ENCODE data around the gene PLXNA2. TPM values are rescaled to one million over a fixed set of nuclear protein-coding genes. Genes with fewer than 3 reads are reported as not detected.

Gene PLXNA2
- total and polyA plus RNA-seq, 2 donors (not counting 1 experiment from before 2014, with no cell fraction given), result 0.31 to 1.2 TPM

DNA sequence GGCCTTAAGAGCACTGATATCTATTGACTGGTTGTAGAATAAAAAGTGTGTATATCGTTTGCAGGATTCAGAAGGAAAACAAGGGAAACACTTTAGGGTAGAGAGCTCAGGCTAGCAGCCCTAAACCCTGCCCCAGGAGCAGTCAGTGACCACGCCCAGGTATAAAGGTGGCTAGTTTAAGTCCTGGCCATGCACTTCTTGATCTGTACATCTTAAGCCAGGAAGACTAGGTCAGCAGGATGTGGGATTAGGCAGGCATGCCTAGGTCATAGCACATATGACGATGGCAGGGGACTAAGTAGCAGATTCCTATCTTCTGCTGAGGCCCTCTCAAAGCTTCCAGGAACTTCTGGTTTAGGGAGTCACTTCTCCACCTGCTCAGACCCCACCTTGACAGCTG, 175.3 kb downstream of the PLXNA2 start:
- no peak overlapping the region for H2AFZ ChIP-seq (ENCODE audit: insufficient read depth, low read depth, low read length, poor library complexity, severe bottlenecking)
- H3K27me3 Mint-ChIP-seq, result peaks cover 5% of the 10 kb centered on the region
- no peak overlapping the region for H3K4me3 ChIP-seq (ENCODE audit: control extremely low read depth in 1 of 5, extremely low read depth in 1 of 5, insufficient read depth in 1 of 5, low read depth in 2 of 5, low read length in 4 of 5)
- H3K9me3 Mint-ChIP-seq (ENCODE audit: insufficient read depth), result no peaks in the 10 kb centered on the region
- no peaks in the 10 kb centered on the region for H3K27me3 ChIP-seq (replicated peaks in 1 of 4; ENCODE audit: control extremely low read depth in 1 of 4, control insufficient read depth in 3 of 4, insufficient read depth in 4 of 4, low read length in 3 of 4)
- H3K9me3 ChIP-seq (ENCODE audit: control extremely low read depth in 1 of 3, control insufficient read depth in 2 of 3, insufficient read depth in 1 of 3, low read length in 2 of 3), result no peaks in the 10 kb centered on the region
- no peaks in the 10 kb centered on the region for H3K36me3 ChIP-seq (replicated peaks in 1 of 2; ENCODE audit: control extremely low read depth in 1 of 2, control insufficient read depth in 1 of 2, extremely low read depth in 1 of 2, insufficient read depth in 2 of 2, low read length in 1 of 2)
- ChIA-PET CTCF (no interaction called here), POLR2A (no interaction called here)
- H3K4me1 ChIP-seq (ENCODE audit: control insufficient read depth in 2 of 2, insufficient read depth in 2 of 2, low read length in 2 of 2), result no peaks in the 10 kb centered on the region
- H3K4me2 ChIP-seq (replicated peaks; ENCODE audit: low read depth, low read length, poor library complexity, severe bottlenecking), result no peak overlapping the region
- ATAC-seq (ENCODE audit: low read depth) (no peak), DNase-seq (no peak)
- H4K20me1 ChIP-seq (ENCODE audit: control insufficient read depth, insufficient read depth, low read length, poor library complexity, severe bottlenecking), result no peaks in the 10 kb centered on the region
- H3K27ac ChIP-seq (ENCODE audit: low read length in 2 of 2), result no peak overlapping the region
- TF ChIP-seq, protein P1, sequence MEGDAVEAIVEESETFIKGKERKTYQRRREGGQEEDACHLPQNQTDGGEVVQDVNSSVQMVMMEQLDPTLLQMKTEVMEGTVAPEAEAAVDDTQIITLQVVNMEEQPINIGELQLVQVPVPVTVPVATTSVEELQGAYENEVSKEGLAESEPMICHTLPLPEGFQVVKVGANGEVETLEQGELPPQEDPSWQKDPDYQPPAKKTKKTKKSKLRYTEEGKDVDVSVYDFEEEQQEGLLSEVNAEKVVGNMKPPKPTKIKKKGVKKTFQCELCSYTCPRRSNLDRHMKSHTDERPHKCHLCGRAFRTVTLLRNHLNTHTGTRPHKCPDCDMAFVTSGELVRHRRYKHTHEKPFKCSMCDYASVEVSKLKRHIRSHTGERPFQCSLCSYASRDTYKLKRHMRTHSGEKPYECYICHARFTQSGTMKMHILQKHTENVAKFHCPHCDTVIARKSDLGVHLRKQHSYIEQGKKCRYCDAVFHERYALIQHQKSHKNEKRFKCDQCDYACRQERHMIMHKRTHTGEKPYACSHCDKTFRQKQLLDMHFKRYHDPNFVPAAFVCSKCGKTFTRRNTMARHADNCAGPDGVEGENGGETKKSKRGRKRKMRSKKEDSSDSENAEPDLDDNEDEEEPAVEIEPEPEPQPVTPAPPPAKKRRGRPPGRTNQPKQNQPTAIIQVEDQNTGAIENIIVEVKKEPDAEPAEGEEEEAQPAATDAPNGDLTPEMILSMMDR (IDR thresholded peaks at IDR 0.05), result no peak
- no peak for TF ChIP-seq EZH2 (IDR thresholded peaks at IDR 0.05; ENCODE audit: borderline replicate concordance, insufficient read depth, low read depth, low read length, poor library complexity, severe bottlenecking)
- H3K27ac Mint-ChIP-seq, result no peak overlapping the region
- WGBS (ENCODE audit: insufficient coverage), result 95% methylated on average over 3 of the region's 3 CpGs
- no peak overlapping the region for H3K4me3 Mint-ChIP-seq
- no peaks in the 10 kb centered on the region for H3K4me1 Mint-ChIP-seq
- intact Hi-C loops (cut with micrococcal nuclease), result no loop called here
- no peaks in the 10 kb centered on the region for H3K79me2 ChIP-seq (ENCODE audit: control insufficient read depth, insufficient read depth, low read length)
- no peak overlapping the region for H3K9ac ChIP-seq (ENCODE audit: low read length)

- H3K9me3 Mint-ChIP-seq (ENCODE audit: insufficient read depth), result no peaks in the 10 kb centered on the region
- Histone ChIP-seq H3K4me2 (replicated peaks; ENCODE audit: low read depth, low read length, poor library complexity, severe bottlenecking) (no peak overlapping the region), H3K9me3 (ENCODE audit: control extremely low read depth in 1 of 3, control insufficient read depth in 2 of 3, insufficient read depth in 1 of 3, low read length in 2 of 3) (no peaks in the 10 kb centered on the region), H3K79me2 (ENCODE audit: control insufficient read depth, insufficient read depth, low read length) (no peaks in the 10 kb centered on the region), H2AFZ (ENCODE audit: insufficient read depth, low read depth, low read length, poor library complexity, severe bottlenecking) (no peak overlapping the region), H3K4me3 (ENCODE audit: control extremely low read depth in 1 of 5, extremely low read depth in 1 of 5, insufficient read depth in 1 of 5, low read depth in 2 of 5, low read length in 4 of 5) (no peak overlapping the region), H3K36me3 (replicated peaks in 1 of 2; ENCODE audit: control extremely low read depth in 1 of 2, control insufficient read depth in 1 of 2, extremely low read depth in 1 of 2, insufficient read depth in 2 of 2, low read length in 1 of 2) (no peaks in the 10 kb centered on the region), H3K27ac (ENCODE audit: low read length in 2 of 2) (no peak overlapping the region), H3K4me1 (ENCODE audit: control insufficient read depth in 2 of 2, insufficient read depth in 2 of 2, low read length in 2 of 2) (no peaks in the 10 kb centered on the region), H3K9ac (ENCODE audit: low read length) (no peak overlapping the region), H3K27me3 (replicated peaks in 1 of 4; ENCODE audit: control extremely low read depth in 1 of 4, control insufficient read depth in 3 of 4, insufficient read depth in 4 of 4, low read length in 3 of 4) (no peaks in the 10 kb centered on the region), H4K20me1 (ENCODE audit: control insufficient read depth, insufficient read depth, low read length, poor library complexity, severe bottlenecking) (no peaks in the 10 kb centered on the region)
- no peaks in the 10 kb centered on the region for H3K4me1 Mint-ChIP-seq
- POLR2A ChIA-PET, result no interaction called here
- no peak overlapping the region for H3K4me3 Mint-ChIP-seq
- H3K27me3 Mint-ChIP-seq, result peaks cover 6% of the 10 kb centered on the region
- intact Hi-C loops (cut with micrococcal nuclease), result no loop called here
- CTCF ChIA-PET, result interaction anchor here (1.2 kb wide), 1 partner anchor 176 kb away, joined by 3 read pairs; no protein-coding TSS in a partner anchor
- DNase-seq (no peak), ATAC-seq (ENCODE audit: low read depth) (no peak)
- H3K27ac Mint-ChIP-seq, result no peak overlapping the region
- TF ChIP-seq EZH2 (IDR thresholded peaks at IDR 0.05; ENCODE audit: borderline replicate concordance, insufficient read depth, low read depth, low read length, poor library complexity, severe bottlenecking), result no peak
- TF ChIP-seq, protein P1 (IDR thresholded peaks at IDR 0.05), result no peak
- 79% methylated on average over 3 of the region's 7 CpGs for WGBS (ENCODE audit: insufficient coverage)
Observed at GRCh38 chr1:208068407-208068806, 175.8 kb downstream of the PLXNA2 start.
